ENCODE data around the gene BAHD1. TPM values are rescaled to one million over a fixed set of nuclear protein-coding genes. Genes with fewer than 3 reads are reported as not detected.
"Not testable (repeated sequence)": the region's sequence is repeated elsewhere in the genome, so short reads cannot be mapped to it uniquely, and the experiment has no call there.

Gene BAHD1
- total and polyA plus RNA-seq, 9 donors, result 14.8 to 67.3 (median 40.1) TPM

- Histone ChIP-seq H3K4me1 (ENCODE audit: insufficient read depth) (peaks cover 8% of the 10 kb centered on the region), H3K4me3 (no peak overlapping the region), H3K27me3 (no peaks in the 10 kb centered on the region), H3K9me3 (no peaks in the 10 kb centered on the region), H3K27ac (no peak overlapping the region), H3K36me3 (no peaks in the 10 kb centered on the region)
- DNase-seq, result no peak
- TF ChIP-seq CTCF (IDR thresholded peaks at IDR 0.05) (no peak), EP300 (IDR thresholded peaks at IDR 0.05) (no peak), POLR2A (IDR thresholded peaks at IDR 0.05) (no peak)
- 40 to 64% (median 50%) methylated on average over 2 of the region's 2 CpGs for WGBS, 3 donors
- intact Hi-C loops (cut with DNase I), result no loop called here
These were observed 9.3 kb downstream of the BAHD1 start for GRCh38 chr15:40450047-40450446.

- Histone ChIP-seq H3K36me3 (no peaks in the 10 kb centered on the region), H3K4me3 (no peak overlapping the region), H3K4me1 (ENCODE audit: insufficient read depth) (peaks cover 9% of the 10 kb centered on the region), H3K9me3 (no peaks in the 10 kb centered on the region), H3K27me3 (no peaks in the 10 kb centered on the region), H3K27ac (no peak overlapping the region)
- intact Hi-C loops (cut with DNase I), result no loop called here
- no peak for DNase-seq
- TF ChIP-seq CTCF (IDR thresholded peaks at IDR 0.05) (no peak), POLR2A (IDR thresholded peaks at IDR 0.05) (no peak), EP300 (IDR thresholded peaks at IDR 0.05) (no peak)
- 81 to 85% (median 84%) methylated on average over 3 of the region's 3 CpGs for WGBS, 3 donors
These were observed 10.9 kb downstream of the BAHD1 start for GRCh38 chr15:40451527-40452158.

GRCh38 chr15:40452296-40453090 is 11.7 kb downstream of the BAHD1 start:
- Histone ChIP-seq H3K27me3 (no peaks in the 10 kb centered on the region), H3K9me3 (no peaks in the 10 kb centered on the region), H3K4me3 (no peak overlapping the region), H3K36me3 (no peaks in the 10 kb centered on the region), H3K4me1 (ENCODE audit: insufficient read depth) (peaks cover 11% of the 10 kb centered on the region), H3K27ac (no peak overlapping the region)
- no peak for TF ChIP-seq POLR2A (IDR thresholded peaks at IDR 0.05)
- no peak for TF ChIP-seq CTCF (IDR thresholded peaks at IDR 0.05)
- TF ChIP-seq EP300 (IDR thresholded peaks at IDR 0.05), result no peak
- DNase-seq, result no peak
- 64 to 72% (median 66%) methylated on average over 11 of the region's 11 CpGs for WGBS, 3 donors
- intact Hi-C loops (cut with DNase I), result no loop called here

GRCh38 chr15:40453941-40454340 is 13.2 kb downstream of the BAHD1 start:
- H3K4me3 ChIP-seq; DNase-seq; intact Hi-C loops (cut with DNase I); H3K36me3 ChIP-seq; H3K27me3 ChIP-seq; H3K27ac ChIP-seq; H3K9me3 ChIP-seq: not testable (repeated sequence)
- peaks cover 11% of the 10 kb centered on the region for H3K4me1 ChIP-seq (ENCODE audit: insufficient read depth)
- 65 to 82% (median 67%) methylated on average over 3 of the region's 3 CpGs for WGBS, 3 donors

GRCh38 chr15:40454904-40455391 is 14.2 kb downstream of the BAHD1 start:
- peaks cover 11% of the 10 kb centered on the region for H3K4me1 ChIP-seq (ENCODE audit: insufficient read depth)
- no peak overlapping the region for H3K27ac ChIP-seq
- WGBS, 3 donors, result 32 to 49% (median 46%) methylated on average over 9 of the region's 9 CpGs
- TF ChIP-seq POLR2A (IDR thresholded peaks at IDR 0.05) (no peak), EP300 (IDR thresholded peaks at IDR 0.05) (no peak), CTCF (IDR thresholded peaks at IDR 0.05) (no peak)
- intact Hi-C loops (cut with DNase I), result no loop called here
- no peaks in the 10 kb centered on the region for H3K36me3 ChIP-seq
- H3K27me3 ChIP-seq, result no peaks in the 10 kb centered on the region
- DNase-seq, result no peak
- H3K4me3 ChIP-seq, result no peak overlapping the region
- H3K9me3 ChIP-seq, result no peaks in the 10 kb centered on the region

Measured in ovary (tissue), 9 donors.